K562 (cell line): ENCODE measurements around the gene TADA1.

Source experiments
- CHD2 ChIP-seq: IDR thresholded peaks from 2 replicates; pipeline ENCODE4 v1.6.1; 2011; ENCODE audit warnings: low read depth, low read length
- GABPB2 ChIP-seq: fragments of 250-450 bp; sonication (Bioruptor Pico); conservative IDR thresholded peaks from 2 replicates; pipeline ENCODE4 v1.5.1; 2021; ENCODE audit warnings: mild to moderate bottlenecking
- MXI1 ChIP-seq: IDR thresholded peaks from 2 replicates; pipeline ENCODE4 v1.6.1; 2011; ENCODE audit warnings: low read depth, mild to moderate bottlenecking, improper control_type of control experiment, low read length
- TCF7 ChIP-seq: sonication (generic); IDR thresholded peaks from 2 replicates; pipeline ENCODE4 v1.6.1; 2016; ENCODE audit warnings: antibody characterized with exemption, borderline replicate concordance
- TEAD4 ChIP-seq, 2 experiments: sonication (generic) in 1 of 2; formaldehyde crosslinking in 1 of 2; IDR thresholded peaks; 2 replicates each; pipeline versions ENCODE4 v1.6.1 to v1.8.0; 2012 to 2022; ENCODE audit warnings: borderline replicate concordance in 1 of 2, inconsistent platforms in 1 of 2, low read length in 1 of 2, mild to moderate bottlenecking in 1 of 2, missing genetic modification reagents in 1 of 2
- YBX1 ChIP-seq: fragments of 450-650 bp; IDR thresholded peaks from 2 replicates; pipeline ENCODE4 v1.7.1; 2016; ENCODE audit warnings: mild to moderate bottlenecking
- ZNF444 ChIP-seq: fragments of 250-450 bp; sonication (Bioruptor Pico); IDR thresholded peaks from 2 replicates; pipeline ENCODE4 v1.4.0; 2020; ENCODE audit warnings: mild to moderate bottlenecking, moderate library complexity
- ZSCAN29 ChIP-seq: fragments of 450-650 bp; IDR thresholded peaks from 2 replicates; pipeline ENCODE4 v1.6.1; 2017
- TF ChIP-seq, protein P1 (sequence below): sonication (generic); formaldehyde crosslinking; IDR thresholded peaks from 2 replicates; pipeline ENCODE4 v1.9.0; 2022; ENCODE audit warnings: mild to moderate bottlenecking, missing genetic modification reagents

DNA sequence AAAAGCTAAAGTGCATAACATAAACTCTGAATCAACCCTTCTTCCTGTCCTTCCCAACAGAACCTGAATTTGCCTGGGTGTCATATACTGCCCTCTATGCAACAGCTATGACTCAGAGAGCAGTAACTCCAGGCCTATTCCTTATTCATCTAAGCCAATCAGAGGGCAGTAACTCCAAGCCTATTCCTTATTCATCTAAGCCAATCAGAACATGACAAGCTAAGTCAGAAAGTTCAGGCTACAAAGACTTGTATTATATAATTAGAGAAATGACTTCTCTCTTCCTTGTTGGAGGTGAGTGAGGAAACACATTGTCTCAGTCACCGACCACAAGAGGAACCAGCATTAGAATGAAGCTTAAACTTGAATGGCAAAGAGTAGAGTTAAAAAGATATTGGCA lies 26.2 kb upstream of the TADA1 start:
- TF ChIP-seq TCF7 (no peak), TEAD4 (IDR thresholded peaks at IDR 0.05; ENCODE audit: low read length) (no peak), TEAD4 (CRISPR knock-in tag; IDR thresholded peaks at IDR 0.05; ENCODE audit: borderline replicate concordance) (no peak), ZSCAN29 (no peak), ZNF444 (CRISPR knock-in tag) (no peak), CHD2 (no peak), MXI1 (no peak), YBX1 (no peak), GABPB2 (CRISPR knock-in tag) (no peak)
- TF ChIP-seq, protein P1, sequence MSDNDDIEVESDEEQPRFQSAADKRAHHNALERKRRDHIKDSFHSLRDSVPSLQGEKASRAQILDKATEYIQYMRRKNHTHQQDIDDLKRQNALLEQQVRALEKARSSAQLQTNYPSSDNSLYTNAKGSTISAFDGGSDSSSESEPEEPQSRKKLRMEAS (CRISPR knock-in tag): no peak
